ENCODE data around the gene TMEM185B. TPM values are rescaled to one million over a fixed set of nuclear protein-coding genes. Genes with fewer than 3 reads are reported as not detected.
A peak's percentile ranks its signal among the peaks of the same experiment; 100 is the strongest.

TMEM185B gene
- total RNA-seq (25.2 and 25.9 TPM in 2 replicates), polyA plus RNA-seq (28.8 and 35.1 TPM in 2 replicates), polyA minus RNA-seq (ENCODE audit: low replicate concordance) (31.8 and 54.1 TPM in 2 replicates)
- polyA plus RNA-seq (2012) = 25.1 and 29.1 TPM in 2 replicates

DNA sequence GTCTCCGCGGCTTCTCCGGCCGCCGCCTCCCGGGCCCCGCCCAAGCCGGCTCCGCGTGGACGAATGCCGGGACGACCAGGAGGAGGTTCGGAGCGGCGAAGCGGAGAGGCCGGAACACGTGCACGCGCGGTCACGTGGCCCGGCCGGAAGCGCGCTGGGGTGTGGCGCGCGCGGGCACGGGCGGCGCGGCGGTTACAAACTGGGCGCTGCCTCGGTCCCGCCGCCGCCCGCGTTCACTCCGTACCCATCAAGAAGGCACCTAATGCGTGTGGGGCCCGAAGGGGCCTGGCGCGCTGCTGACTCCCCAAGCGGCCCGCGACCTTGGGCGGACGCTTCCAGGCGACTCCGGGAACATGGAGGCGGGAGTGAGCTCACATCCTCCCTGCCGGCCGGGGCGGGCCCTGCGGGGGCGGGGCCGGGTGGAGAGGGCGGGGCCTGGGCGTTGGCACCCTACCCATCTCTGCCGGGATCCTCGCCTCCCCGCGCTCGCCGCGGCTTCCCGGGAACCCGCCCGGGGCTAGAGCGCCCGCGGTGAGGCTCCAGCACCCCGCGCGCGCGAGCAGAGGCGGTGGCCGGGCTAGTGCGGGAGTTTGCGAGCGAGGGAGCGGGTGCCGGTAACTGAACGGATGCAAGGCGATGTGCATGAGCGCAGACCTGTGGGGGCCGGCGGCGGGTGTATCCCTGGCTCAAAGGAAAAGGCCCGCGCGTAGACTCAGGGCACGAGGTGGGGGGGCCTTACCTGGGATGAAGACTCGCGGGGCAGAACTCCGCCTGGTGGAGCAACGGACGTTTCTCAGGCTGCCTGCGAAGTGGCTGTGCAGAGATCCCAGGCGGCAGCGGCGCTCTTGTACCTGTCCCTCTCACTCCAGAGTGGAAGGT lies at the start of gene TMEM185B:
Gene TMEM185B (minus strand): TSS at position 367 of the 879 bp plus-strand sequence. CDS start 424 bp downstream, outside the sequence.
- H3K4me1 ChIP-seq (ENCODE audit: control insufficient read depth, extremely low read depth, insufficient read depth, low read length) = peaks cover 3% of the 10 kb centered on the region
- H3K9ac ChIP-seq (ENCODE audit: insufficient read depth, low read length) = peak within 1 kb of the TSS; percentile 92
- H3K9me3 ChIP-seq (ENCODE audit: control insufficient read depth, insufficient read depth, low read depth, low read length) = no peaks in the 10 kb centered on the region
- TF ChIP-seq CTCF (conservative IDR thresholded peaks at IDR 0.05 in 1 of 2, IDR thresholded peaks at IDR 0.05 in 1 of 2; ENCODE audit: low read depth in 1 of 2, low read length in 2 of 2) = peak in 1 of 2 donors; percentile 28
- no peak for TF ChIP-seq EZH2 (IDR thresholded peaks at IDR 0.05; ENCODE audit: low read length, missing control alignments)
- peaks cover 9% of the 10 kb centered on the region for H3K79me2 ChIP-seq (ENCODE audit: control insufficient read depth, insufficient read depth, low read length)
- peak within 1 kb of the TSS; percentile 60 for H2AFZ ChIP-seq (ENCODE audit: low read length)
- H3K4me2 ChIP-seq (ENCODE audit: extremely low read depth, insufficient read depth, low read length) = peak within 1 kb of the TSS; percentile 88
- H3K27me3 ChIP-seq (ENCODE audit: control insufficient read depth, insufficient read depth, low read length) = no peaks in the 10 kb centered on the region
- peak; percentile 79 to 85 for DNase-seq (ENCODE audit: low read depth in 2 of 2)
- H3K27ac ChIP-seq (ENCODE audit: insufficient read depth, low read length) = peak within 1 kb of the TSS; percentile 91
- H4K20me1 ChIP-seq (ENCODE audit: control insufficient read depth, extremely low read depth, insufficient read depth, low read length) = no peaks in the 10 kb centered on the region
- peak within 1 kb of the TSS; percentile 57 to 72 (median 62) for H3K4me3 ChIP-seq (replicated peaks in 1 of 4; ENCODE audit: control extremely low read depth in 1 of 4, insufficient read depth in 1 of 4, low read depth in 3 of 4, low read length in 4 of 4)
- H3K36me3 ChIP-seq (ENCODE audit: control insufficient read depth, insufficient read depth, low read length) = peaks cover 4% of the 10 kb centered on the region

DNA sequence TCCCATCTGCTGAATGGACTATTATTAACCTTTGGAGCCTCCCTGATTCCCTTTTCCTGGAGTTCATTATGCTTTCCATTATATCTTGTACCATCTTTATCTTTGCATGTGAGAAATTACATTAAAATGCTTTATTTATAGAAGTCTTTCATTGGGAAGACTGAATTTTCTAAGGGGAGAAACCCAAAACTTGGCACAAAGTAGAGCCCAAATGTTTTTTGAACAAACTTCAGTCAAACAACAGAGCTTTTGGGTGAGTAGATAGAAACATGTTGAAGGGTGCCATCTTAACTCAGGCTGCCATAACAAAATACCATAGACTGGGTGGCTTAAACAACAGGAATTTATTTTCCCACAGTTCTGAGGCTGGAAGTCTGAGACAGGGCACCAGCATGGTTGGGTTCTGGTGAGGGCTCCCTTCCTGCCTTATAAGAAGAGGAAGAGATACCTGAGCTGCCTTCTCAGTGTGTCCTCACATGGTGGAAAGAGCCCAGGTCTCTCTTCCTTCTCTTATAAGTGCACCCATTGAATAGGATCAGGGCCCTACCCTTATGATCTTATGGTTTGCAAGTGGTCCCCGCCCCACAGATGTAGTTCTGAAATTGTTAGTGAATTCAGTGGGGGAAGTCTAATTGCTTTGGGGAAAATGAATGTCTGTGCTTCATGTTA lies 48.6 kb upstream of the TMEM185B start:
- no peak overlapping the region for H3K4me2 ChIP-seq (ENCODE audit: extremely low read depth, insufficient read depth, low read length)
- DNase-seq (ENCODE audit: low read depth in 2 of 2) = no peak
- H3K27ac ChIP-seq (ENCODE audit: insufficient read depth, low read length) = no peak overlapping the region
- no peaks in the 10 kb centered on the region for H3K36me3 ChIP-seq (ENCODE audit: control insufficient read depth, insufficient read depth, low read length)
- no peak overlapping the region for H3K9ac ChIP-seq (ENCODE audit: insufficient read depth, low read length)
- H3K27me3 ChIP-seq (ENCODE audit: control insufficient read depth, insufficient read depth, low read length) = no peaks in the 10 kb centered on the region
- H2AFZ ChIP-seq (ENCODE audit: low read length) = no peak overlapping the region
- TF ChIP-seq EZH2 (IDR thresholded peaks at IDR 0.05; ENCODE audit: low read length, missing control alignments) (no peak), CTCF (conservative IDR thresholded peaks at IDR 0.05 in 1 of 2, IDR thresholded peaks at IDR 0.05 in 1 of 2; ENCODE audit: low read depth in 1 of 2, low read length in 2 of 2) (no peak)
- H3K79me2 ChIP-seq (ENCODE audit: control insufficient read depth, insufficient read depth, low read length) = peaks cover 64% of the 10 kb centered on the region
- H4K20me1 ChIP-seq (ENCODE audit: control insufficient read depth, extremely low read depth, insufficient read depth, low read length) = no peaks in the 10 kb centered on the region
- H3K4me3 ChIP-seq (replicated peaks in 1 of 4; ENCODE audit: control extremely low read depth in 1 of 4, insufficient read depth in 1 of 4, low read depth in 3 of 4, low read length in 4 of 4) = no peak overlapping the region
- no peaks in the 10 kb centered on the region for H3K9me3 ChIP-seq (ENCODE audit: control insufficient read depth, insufficient read depth, low read depth, low read length)
- H3K4me1 ChIP-seq (ENCODE audit: control insufficient read depth, extremely low read depth, insufficient read depth, low read length) = no peaks in the 10 kb centered on the region

GRCh38 chr2:120269816-120270215 lies 46.6 kb upstream of the TMEM185B start:
- H3K79me2 ChIP-seq (ENCODE audit: control insufficient read depth, insufficient read depth, low read length) = peaks cover 62% of the 10 kb centered on the region
- no peak overlapping the region for H3K27ac ChIP-seq (ENCODE audit: insufficient read depth, low read length)
- no peak overlapping the region for H3K4me3 ChIP-seq (replicated peaks in 1 of 4; ENCODE audit: control extremely low read depth in 1 of 4, insufficient read depth in 1 of 4, low read depth in 3 of 4, low read length in 4 of 4)
- H4K20me1 ChIP-seq (ENCODE audit: control insufficient read depth, extremely low read depth, insufficient read depth, low read length) = no peaks in the 10 kb centered on the region
- H3K4me1 ChIP-seq (ENCODE audit: control insufficient read depth, extremely low read depth, insufficient read depth, low read length) = no peaks in the 10 kb centered on the region
- no peaks in the 10 kb centered on the region for H3K27me3 ChIP-seq (ENCODE audit: control insufficient read depth, insufficient read depth, low read length)
- no peak overlapping the region for H3K9ac ChIP-seq (ENCODE audit: insufficient read depth, low read length)
- no peak for DNase-seq (ENCODE audit: low read depth in 2 of 2)
- no peak overlapping the region for H3K4me2 ChIP-seq (ENCODE audit: extremely low read depth, insufficient read depth, low read length)
- no peak for TF ChIP-seq EZH2 (IDR thresholded peaks at IDR 0.05; ENCODE audit: low read length, missing control alignments)
- TF ChIP-seq CTCF (conservative IDR thresholded peaks at IDR 0.05 in 1 of 2, IDR thresholded peaks at IDR 0.05 in 1 of 2; ENCODE audit: low read depth in 1 of 2, low read length in 2 of 2) = no peak
- H3K36me3 ChIP-seq (ENCODE audit: control insufficient read depth, insufficient read depth, low read length) = no peaks in the 10 kb centered on the region
- no peaks in the 10 kb centered on the region for H3K9me3 ChIP-seq (ENCODE audit: control insufficient read depth, insufficient read depth, low read depth, low read length)
- H2AFZ ChIP-seq (ENCODE audit: low read length) = no peak overlapping the region

All from fibroblast of lung (primary cell).